ENCODE results near the gene ELMO1.

Gene ELMO1

DNA sequence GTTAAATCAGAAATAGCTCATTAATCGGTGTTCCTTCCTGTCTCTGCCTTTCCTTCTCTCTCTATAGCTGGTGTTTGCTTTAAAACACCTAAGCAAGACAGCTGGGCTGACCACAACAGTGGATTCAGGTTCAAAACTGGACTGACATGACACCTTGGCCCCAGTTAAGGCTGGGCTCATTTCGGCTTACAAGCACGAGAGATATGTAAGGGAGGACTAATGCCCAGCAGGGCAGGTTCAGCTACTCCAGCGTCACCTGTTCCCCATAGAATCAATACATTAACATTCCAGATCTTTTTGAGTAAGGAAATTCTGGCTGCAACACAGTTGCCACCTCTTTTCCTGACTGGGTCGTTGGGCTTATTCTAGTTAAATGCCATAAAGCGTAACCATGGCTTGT is 401.4 kb downstream of the ELMO1 start:
- no peak for DNase-seq

GRCh38 chr7:37046531-37047079 is 402.1 kb downstream of the ELMO1 start:
- DNase-seq = no peak

- DNase-seq = no peak
These were observed 402.9 kb downstream of the ELMO1 start for GRCh38 chr7:37045681-37046179.

DNA sequence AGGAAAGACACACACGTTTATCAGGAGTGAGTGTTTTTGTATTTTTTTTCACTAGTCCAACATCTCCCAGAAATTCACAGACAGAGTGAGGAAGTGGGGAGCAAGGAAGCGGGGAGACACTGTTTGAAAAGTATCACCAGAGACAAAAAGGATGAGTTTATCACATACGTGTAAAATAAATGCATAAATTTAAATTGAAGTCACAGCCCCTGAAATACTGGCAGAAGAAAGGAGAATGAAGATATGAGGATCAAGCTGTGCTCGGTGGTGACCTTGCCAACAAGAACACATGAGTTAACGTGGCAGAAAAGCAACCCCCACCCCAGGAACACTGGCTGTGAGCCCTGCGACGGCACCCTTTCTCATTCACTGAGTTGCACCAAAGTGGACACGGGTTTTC is 407.2 kb downstream of the ELMO1 start:
- no peak for DNase-seq

DNA sequence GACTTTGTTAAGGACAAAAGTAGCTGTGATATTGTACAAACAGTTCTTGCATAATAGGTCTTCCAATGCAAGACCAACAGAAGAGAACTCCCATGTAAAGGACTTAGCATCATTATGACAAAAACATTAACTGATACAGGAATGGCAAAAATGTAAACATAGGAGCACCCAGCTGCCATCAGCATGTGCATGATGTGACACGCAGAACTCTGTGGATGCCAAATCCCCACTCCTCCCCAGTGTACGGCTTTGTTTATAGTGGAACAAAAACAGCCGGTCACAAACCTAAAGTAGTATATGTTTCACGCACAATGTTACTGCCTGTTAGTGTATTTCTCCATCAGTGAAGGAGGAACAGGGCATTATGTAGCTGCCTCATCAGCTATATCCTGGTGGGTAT is 408.3 kb downstream of the ELMO1 start:
- no peak for DNase-seq

GRCh38 chr7:37039131-37039749 is 409.4 kb downstream of the ELMO1 start:
- DNase-seq = no peak

- no peak for DNase-seq
These were observed 410.0 kb downstream of the ELMO1 start for GRCh38 chr7:37038706-37039105.

DNA sequence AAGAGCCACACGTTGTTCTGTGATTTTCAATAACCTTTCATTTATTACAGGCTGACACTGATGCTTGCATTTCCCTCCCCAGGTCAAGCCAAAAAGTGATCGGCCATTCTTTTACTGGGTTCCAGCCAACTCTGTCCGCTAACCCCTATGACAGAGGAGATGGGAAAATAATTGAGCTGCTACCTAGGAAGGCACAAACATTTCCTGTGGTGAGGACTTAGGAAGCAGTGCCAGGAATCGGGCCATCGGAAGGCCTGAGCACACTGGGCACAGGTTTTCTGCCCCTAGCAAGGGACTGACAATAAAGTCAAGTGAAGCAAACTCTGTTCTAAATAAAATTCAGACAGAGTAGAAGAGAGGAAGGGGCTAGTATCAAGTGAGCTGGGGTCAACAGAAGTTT is 411.4 kb downstream of the ELMO1 start:
- no peak for DNase-seq

DNA sequence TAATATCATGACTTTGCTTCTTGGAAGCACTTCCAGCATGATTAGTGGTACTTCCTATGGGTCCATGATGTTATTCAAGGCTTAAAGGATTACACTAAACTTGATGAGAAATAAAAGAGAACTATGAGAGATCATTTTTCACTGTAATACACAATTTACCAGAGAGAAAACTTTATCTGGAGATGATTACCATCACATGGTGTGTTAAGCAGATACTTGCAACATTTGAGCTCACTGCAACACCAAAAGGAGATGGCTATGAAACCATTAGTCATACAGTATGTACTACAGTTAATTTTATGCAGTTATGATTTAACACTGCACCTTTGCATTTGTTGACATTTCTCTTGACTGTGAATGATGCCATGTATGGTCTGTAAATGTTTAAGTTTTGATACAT is 413.0 kb downstream of the ELMO1 start:
- DNase-seq = no peak

DNA sequence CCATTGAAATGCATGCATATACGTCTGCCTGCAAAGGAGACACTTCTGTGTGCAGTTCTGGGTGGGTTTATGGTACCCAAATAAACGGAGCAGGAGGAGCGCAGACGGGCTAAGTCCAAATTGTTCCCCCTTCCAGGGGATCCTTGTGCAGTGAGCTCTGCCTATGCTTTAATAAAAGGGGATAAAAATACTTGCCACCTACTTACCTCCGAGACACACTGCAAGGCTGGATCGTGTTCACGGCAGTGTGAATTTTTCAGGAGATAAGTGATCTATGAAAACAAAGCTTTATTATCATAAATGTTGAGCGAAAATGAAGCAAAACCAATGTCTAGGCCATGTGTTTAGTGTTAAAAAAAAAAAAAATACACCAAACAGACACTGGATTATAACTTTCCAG is 415.5 kb downstream of the ELMO1 start:
- DNase-seq = no peak

- no peak for DNase-seq
These were observed 416.4 kb downstream of the ELMO1 start for GRCh38 chr7:37032258-37032601.

- DNase-seq = no peak
These were observed 416.9 kb downstream of the ELMO1 start for GRCh38 chr7:37031571-37032257.

DNA sequence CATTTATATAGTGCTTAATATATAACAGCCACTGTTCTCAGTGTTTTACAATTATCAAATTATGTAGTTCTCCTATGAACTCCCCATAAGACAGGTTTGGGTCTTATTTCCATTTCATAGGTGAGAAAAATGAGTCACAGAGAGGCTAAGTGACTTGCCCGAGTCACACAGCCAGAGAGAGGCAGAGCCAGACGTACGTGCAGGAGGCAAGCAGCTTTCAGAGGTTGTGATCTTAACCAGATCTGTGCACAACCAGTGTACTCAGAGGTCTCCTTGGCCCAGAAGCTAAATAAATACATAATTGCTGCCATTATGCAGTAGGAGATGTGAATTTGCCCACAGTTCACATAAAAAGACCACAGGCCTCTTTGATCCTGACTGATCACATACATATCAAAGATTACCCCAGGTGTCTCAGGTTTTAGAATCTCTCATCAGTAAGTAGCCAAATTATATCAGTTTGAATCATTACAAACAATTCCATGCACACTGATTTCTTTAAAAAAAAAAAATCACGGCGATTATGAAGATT is 419.7 kb downstream of the ELMO1 start:
- no peak for DNase-seq

DNA sequence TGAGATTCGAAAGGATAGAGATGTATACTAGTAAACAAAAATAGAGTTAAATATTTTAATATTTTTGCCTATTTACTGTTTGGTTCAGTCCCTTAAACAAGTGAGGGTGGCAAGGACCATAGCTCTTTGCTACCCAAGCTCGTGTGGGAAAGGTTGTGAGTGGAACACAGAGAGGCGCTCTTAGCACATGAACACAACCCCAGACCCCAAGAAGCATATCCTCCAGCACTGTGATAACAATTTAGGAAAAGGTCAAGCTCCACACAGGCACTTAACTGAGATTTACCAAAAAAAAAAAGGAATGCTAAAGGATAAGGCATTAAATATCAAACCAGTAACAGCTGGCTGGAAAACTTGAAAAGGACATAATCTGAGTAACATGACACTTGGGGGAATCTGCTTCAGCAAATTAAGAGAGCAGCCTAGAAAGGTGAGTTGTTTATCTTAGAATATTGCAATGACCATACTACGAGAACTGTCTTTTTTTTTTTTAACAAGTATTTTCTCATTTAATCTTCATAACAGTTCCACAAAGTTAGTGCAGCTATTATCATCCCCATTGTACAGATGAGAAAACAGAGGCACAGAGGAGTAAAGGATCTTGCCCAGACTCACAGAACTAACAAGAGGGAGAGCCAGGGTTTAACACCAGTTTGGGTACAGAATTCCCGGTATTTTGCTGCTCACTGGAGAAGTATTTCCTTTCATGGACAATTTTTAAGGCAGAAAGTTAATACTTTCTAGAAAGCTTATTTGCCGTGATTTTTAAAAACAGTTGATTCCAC is 420.9 kb downstream of the ELMO1 start:
- DNase-seq = no peak

DNA sequence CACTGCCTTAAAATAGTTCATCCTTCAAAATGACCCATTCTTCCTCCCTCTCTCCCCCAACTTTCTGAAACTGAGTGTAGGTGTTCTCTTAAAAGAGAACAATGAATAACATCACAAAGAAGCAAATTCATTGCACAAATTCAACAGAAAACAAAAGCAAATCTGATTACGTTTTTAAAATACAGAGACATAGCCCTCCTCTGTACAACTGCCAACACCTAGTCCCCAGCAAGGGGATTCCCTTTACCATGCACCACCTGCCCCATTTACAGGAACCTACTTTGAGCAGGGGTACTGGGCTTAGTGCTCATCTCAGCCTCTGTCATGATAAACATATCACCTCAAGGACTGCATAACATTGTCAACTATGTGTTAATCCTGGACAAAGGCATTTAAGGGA is 421.6 kb downstream of the ELMO1 start:
- no peak for DNase-seq

DNA sequence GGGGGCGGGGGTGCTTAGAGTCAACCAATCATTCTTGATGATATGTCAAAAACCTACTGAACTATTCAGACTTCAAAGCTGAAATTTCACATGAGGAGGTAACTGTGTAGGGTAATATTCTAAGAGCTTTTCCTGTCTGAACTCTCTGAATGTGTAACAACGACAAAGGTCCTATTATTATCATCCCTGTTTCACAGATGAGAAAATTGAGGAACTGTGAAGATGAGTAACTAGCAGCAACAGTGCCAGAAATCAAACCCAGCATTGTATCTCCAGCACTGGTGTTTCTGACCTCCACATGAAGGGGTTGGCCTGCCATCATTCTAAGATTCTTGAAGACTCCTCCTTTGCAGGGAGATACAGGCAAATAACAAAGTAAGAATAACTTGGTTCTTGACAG is 429.7 kb downstream of the ELMO1 start:
- no peak for DNase-seq

DNA sequence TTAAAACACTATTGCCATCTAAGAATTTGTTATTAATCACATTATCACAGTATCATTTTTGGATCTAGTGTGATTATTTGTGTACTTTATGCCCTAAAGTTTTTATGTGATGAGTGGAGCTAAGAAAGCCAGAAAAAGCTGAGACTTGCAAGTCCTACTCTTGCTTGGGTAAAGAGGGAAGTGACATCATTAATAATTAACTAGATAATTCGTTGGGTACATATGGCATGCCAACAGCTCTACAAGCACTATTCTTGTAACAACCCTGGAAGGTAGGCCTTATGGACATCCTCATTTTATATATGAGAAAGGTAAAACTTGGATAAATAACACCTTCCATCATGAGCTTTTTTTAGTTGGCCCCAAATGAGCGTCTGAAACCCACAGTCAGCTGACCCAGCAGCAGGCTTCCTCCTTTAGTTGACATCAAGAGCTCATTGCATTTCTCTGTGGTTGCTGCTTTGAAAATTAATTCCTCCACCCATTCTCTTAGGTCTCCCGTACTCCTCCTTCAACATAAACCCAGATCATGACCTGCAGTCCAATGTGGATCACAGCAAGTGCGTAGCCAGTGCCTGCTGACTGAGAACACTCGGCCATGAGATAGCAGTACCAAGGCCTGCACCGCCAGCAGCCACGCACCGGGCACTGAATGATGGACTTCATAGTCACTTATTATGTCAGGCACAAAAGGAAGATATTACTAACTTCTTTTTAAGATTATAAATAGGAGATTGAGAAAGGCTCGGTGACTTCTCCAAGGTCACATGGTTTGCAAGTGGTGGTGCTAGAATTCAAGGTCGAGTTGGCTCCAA is 432.4 kb downstream of the ELMO1 start:
- DNase-seq = no peak

DNA sequence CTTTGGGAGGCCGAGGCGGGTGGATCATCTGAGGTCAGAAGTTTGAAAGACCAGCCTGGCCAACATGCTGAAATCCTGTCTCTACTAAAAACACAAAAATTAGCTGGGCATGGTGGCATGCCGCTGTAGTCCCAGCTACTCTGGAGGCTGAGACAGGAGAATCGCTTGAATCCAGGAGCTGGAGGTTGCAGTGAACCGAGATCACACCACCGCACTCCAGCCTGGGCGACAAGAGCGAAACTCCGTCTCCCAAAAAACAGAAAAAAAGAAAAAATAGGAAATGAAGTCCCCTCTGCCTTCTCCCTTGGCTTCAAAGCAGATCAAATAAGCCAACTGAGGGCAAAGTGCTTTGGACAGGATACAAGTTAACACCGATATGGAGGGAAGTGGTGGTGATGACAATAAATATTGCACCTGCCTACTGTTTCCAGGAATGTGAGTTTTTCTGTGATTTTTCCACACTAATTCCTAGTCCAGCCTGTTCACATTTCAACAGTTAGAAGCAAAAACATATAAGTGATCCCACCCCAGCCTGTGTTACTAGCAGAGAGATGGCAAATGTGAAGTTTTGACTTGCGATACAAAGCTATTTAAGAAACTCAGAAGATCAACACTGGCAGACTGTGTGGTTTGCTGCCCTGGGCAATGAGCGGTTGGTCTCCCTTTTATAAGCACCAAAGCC is 433.2 kb downstream of the ELMO1 start:
- DNase-seq = no peak

DNA sequence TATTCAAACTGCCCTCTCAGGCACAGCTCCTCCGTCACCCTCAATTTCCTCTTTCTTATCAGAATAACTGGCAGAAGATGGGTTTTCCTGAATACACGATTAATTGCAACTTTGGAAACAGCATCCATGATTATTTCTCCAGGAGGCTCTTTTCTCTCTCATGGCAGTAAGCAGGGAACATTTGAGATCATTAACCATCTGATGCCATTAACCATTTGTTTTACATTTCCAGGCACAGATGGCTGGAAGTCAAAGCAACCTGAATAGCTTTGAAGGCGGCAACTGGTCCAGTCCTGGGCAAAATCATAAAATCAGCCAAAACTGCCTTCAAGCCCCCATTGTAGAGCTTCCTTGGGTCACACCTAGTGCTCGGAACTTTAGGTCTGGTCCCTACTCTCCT is 434.9 kb downstream of the ELMO1 start:
- DNase-seq = no peak

- DNase-seq = no peak
These were observed 437.3 kb downstream of the ELMO1 start for GRCh38 chr7:37011151-37011890.

Measured in right kidney (tissue), 1 donor.